Fibroblast of skin of right quadriceps (primary cell): ENCODE data around the gene GATD1.
A peak's percentile ranks its signal among the peaks of the same experiment; 100 is the strongest.
"Not testable (repeated sequence)": the region's sequence is repeated elsewhere in the genome, so short reads cannot be mapped to it uniquely, and the experiment has no call there.

ENCODE experiments used
- DNase-seq: peaks from one replicate; pipeline ENCODE4 v3.0.0-alpha.2; 2013

The GATD1 gene

GRCh38 chr11:761526-762108 is 15.7 kb downstream of the GATD1 start:
- no peak for DNase-seq

GRCh38 chr11:760236-760635 is 17.1 kb downstream of the GATD1 start:
- DNase-seq, result no peak

GRCh38 chr11:749731-750130 is 27.6 kb downstream of the GATD1 start:
- no peak for DNase-seq

- DNase-seq, result no peak
Observed at GRCh38 chr11:748007-748359, 29.3 kb downstream of the GATD1 start.

- DNase-seq, result peak; percentile 81
Observed at GRCh38 chr11:747158-748006, 29.9 kb downstream of the GATD1 start, which contains the start of gene TALDO1. TALDO1 (plus strand) TSS chr11:747464; CDS start chr11:747482, 18 bp downstream.

- DNase-seq, result no peak
Observed at GRCh38 chr11:746289-747157, 30.8 kb downstream of the GATD1 start.

- DNase-seq, result no peak
Observed at GRCh38 chr11:745428-745827, 31.9 kb downstream of the GATD1 start.

GRCh38 chr11:742571-743201 is 34.6 kb downstream of the GATD1 start:
- DNase-seq, result no peak

- no peak for DNase-seq
Observed at GRCh38 chr11:742156-742546, 35.1 kb downstream of the GATD1 start.

- DNase-seq, result not testable (repeated sequence)
Observed at GRCh38 chr11:737899-738298, 39.4 kb downstream of the GATD1 start.

- DNase-seq, result no peak
Observed at GRCh38 chr11:737366-737765, 39.9 kb downstream of the GATD1 start.

- not testable (repeated sequence) for DNase-seq
Observed at GRCh38 chr11:734541-734940, 42.7 kb downstream of the GATD1 start.

GRCh38 chr11:733072-733471 is 44.2 kb downstream of the GATD1 start:
- DNase-seq, result no peak

GRCh38 chr11:729492-730074 is 47.7 kb downstream of the GATD1 start:
- no peak for DNase-seq

- no peak for DNase-seq
Observed at GRCh38 chr11:728901-729491, 48.3 kb downstream of the GATD1 start.

GRCh38 chr11:727859-728748 is 49.2 kb downstream of the GATD1 start:
- DNase-seq, result peak; percentile 57

- no peak for DNase-seq
Observed at GRCh38 chr11:727281-727701, 50.0 kb downstream of the GATD1 start.

GRCh38 chr11:726278-727220 is 50.7 kb downstream of the GATD1 start:
- no peak for DNase-seq

GRCh38 chr11:725624-726202 is 51.6 kb downstream of the GATD1 start:
- no peak for DNase-seq
